ENCODE measurements around the gene RAET1G.

GRCh38 chr6:149899926-149900619 is 22.8 kb downstream of the RAET1G start:
- TF ChIP-seq, protein P1, sequence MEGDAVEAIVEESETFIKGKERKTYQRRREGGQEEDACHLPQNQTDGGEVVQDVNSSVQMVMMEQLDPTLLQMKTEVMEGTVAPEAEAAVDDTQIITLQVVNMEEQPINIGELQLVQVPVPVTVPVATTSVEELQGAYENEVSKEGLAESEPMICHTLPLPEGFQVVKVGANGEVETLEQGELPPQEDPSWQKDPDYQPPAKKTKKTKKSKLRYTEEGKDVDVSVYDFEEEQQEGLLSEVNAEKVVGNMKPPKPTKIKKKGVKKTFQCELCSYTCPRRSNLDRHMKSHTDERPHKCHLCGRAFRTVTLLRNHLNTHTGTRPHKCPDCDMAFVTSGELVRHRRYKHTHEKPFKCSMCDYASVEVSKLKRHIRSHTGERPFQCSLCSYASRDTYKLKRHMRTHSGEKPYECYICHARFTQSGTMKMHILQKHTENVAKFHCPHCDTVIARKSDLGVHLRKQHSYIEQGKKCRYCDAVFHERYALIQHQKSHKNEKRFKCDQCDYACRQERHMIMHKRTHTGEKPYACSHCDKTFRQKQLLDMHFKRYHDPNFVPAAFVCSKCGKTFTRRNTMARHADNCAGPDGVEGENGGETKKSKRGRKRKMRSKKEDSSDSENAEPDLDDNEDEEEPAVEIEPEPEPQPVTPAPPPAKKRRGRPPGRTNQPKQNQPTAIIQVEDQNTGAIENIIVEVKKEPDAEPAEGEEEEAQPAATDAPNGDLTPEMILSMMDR (IDR thresholded peaks at IDR 0.05) = no peak
- no peak for TF ChIP-seq POLR2A (IDR thresholded peaks at IDR 0.05)
